ENCODE results near the gene LAYN.

GRCh38 chr11:111542606-111543275 is 2.2 kb downstream of the LAYN start:
- TF ChIP-seq TCF4 (CRISPR knock-in tag; IDR thresholded peaks at IDR 0.05; ENCODE audit: borderline replicate concordance) (peak; percentile 9; the same call in 1 of the 2 replicates), ZFP3 (CRISPR knock-in tag; IDR thresholded peaks at IDR 0.05) (no peak), ISL1 (CRISPR knock-in tag; IDR thresholded peaks at IDR 0.05) (no peak), ESRRG (CRISPR knock-in tag; IDR thresholded peaks at IDR 0.05) (no peak), CSRNP3 (CRISPR knock-in tag; IDR thresholded peaks at IDR 0.05) (no peak), OSR1 (CRISPR knock-in tag; IDR thresholded peaks at IDR 0.05) (no peak), PATZ1 (CRISPR knock-in tag; IDR thresholded peaks at IDR 0.05; ENCODE audit: borderline replicate concordance) (no peak), CSDC2 (CRISPR knock-in tag; IDR thresholded peaks at IDR 0.05) (no peak), PPARA (CRISPR knock-in tag; IDR thresholded peaks at IDR 0.05; ENCODE audit: borderline replicate concordance) (no peak), GLIS3 (CRISPR knock-in tag; IDR thresholded peaks at IDR 0.05) (no peak), ZFP30 (CRISPR knock-in tag; IDR thresholded peaks at IDR 0.05) (no peak), CREB5 (CRISPR knock-in tag; IDR thresholded peaks at IDR 0.05; ENCODE audit: low read depth) (no peak), ARNTL (CRISPR knock-in tag; IDR thresholded peaks at IDR 0.05; ENCODE audit: borderline replicate concordance, low read depth) (no peak), ZC3H10 (CRISPR knock-in tag; IDR thresholded peaks at IDR 0.05) (no peak)
